Ramos (cell line): ENCODE measurements around the gene PTPMT1.

ENCODE experiments used
- in situ Hi-C: fragments of 300-500 bp; cut with MboI; formaldehyde crosslinking; loops from one replicate; pipeline ENCODE4 v1.14.3; 2022; ENCODE audit warnings: low sequenced_read_pairs; ENCODE audit not compliant: unreplicated experiment

Gene PTPMT1

DNA sequence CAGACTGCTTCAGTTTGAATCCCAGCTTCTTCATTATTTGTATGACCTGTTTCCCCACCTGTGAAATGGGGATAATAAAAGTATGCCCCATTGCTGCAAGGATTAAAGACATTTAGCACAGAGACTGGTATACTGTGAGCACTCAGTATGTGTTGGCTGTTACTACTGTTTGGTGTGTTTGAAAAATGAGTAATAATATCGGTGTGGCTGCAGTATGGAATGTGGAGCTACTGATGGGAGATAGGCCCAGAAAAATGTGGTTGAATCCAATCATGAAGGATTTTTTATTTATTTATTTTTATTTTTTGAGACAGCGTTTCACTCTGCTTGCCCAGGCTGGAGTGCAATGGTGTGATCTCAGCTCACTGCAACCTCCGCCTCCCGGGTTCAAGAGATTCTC is 37.9 kb downstream of the PTPMT1 start:
- in situ Hi-C loops = no loop called here

DNA sequence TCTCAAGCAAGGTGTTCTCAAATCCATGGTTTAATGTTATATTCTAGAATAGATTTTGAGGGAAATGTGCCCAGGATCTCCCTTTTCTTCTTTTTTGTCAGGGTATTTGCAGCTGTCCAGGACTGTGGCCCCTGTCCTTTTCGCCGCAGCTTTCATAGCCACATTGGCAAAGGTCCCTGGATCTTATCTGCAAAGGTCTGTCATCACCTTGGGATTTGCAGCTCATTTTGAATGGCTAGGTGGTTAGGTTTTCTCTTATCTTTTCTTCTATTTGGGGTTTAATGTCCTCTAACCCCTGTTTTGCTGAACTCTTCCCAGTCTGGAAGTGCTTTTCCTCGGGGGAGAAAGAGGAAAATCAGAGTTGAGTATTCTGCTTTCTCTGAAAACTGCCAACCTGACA is 40.5 kb downstream of the PTPMT1 start:
- in situ Hi-C loops = no loop called here

DNA sequence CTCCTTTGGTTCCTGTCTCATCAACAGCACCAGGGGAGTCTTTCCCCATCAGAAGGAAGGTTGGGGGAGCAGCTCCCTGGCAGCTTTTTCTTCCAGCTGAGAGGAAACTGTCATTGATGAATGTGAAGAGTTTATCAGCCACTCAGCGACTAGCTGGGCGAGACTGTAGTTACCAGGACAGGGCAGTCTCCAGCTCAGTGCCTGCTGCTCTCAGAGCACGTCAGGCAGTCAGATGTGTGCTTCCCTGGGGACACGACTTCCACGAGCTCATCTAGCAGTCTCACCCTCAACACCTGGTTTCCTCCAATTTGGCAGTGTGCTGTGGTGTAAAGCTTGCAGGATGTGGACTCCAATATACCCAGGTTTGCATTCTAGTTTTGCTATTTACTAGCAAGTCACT is 41.3 kb downstream of the PTPMT1 start:
- in situ Hi-C loops = no loop called here

DNA sequence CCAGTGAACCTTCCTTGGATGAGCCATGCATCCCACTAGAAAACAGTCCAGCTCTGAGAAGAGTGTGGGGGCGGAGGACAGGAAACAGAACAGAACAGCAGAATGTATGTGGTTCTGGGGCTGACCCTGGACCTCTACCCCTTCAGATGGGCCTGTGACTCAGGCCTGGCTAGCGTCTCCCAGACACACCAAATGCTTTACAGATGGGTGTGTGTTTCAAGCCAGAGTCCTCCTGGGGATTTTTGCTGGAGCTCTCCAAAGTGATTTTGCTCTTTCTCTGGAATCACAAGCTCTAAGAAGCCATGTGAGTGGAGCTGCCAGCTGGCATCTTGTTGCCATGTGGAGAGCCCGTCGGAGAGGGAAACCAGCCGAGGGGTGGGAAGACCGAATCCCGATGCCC is 42.0 kb downstream of the PTPMT1 start:
- in situ Hi-C loops = no loop called here

DNA sequence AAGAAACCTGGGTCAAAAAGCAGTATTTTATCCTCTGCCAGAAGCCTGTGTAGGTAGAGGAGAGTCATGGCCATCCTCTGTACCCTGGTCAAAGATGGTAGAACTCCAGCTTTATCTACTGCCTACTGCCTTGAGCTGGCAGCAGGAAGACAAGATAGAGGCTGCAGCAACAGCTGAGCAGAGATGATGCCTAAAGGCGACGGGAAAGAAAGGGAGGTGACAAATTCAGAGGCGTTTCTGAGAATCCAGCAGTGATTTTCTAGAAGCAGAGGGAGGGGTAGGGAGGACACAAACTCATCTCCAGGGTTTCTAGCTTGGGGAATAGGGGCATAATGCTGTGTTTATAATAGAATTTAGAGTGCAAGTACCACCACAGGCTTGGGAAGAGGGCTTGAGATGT is 44.3 kb downstream of the PTPMT1 start:
- in situ Hi-C loops = no loop called here

DNA sequence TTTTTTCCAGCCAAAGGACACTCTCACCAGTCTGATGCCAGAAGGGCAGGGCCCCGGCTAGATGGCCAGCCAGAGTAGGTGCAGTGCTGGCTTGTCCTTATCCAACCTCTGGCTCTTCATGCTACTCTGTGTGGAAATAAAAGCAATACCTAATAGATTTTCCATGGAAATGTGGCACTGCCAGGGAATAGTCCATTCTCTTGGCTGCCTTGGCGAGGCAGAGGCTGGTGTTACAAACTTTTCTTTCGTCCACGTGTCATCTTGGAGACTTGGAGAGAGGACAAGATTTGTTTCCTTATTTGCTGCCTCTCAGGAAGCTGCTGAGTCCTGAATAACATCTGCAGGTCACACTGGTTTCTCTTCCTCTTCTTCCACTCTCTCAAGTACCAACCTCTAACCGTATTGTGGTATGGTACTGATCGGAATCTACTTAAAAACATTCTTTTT is 46.0 kb downstream of the PTPMT1 start:
- in situ Hi-C loops = no loop called here

DNA sequence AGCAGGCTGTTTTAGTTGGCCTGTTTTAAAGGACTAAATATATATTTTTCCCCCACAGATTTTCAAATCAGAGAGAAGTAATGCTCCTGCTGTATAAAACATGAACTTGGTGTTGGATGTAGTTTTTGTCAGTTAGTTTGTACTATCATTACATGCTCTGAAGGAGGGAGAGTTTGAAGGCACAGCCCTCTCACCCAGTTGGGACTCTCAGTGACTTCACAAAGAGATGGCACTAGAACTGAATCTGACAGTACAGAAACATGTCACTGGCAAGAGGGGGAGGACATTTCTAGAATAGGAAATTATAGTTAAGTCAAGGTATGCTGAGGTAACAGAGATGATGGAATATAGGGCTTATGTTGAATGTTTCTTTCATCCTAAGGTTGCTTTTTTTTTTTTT is 49.9 kb downstream of the PTPMT1 start:
- in situ Hi-C loops = no loop called here

DNA sequence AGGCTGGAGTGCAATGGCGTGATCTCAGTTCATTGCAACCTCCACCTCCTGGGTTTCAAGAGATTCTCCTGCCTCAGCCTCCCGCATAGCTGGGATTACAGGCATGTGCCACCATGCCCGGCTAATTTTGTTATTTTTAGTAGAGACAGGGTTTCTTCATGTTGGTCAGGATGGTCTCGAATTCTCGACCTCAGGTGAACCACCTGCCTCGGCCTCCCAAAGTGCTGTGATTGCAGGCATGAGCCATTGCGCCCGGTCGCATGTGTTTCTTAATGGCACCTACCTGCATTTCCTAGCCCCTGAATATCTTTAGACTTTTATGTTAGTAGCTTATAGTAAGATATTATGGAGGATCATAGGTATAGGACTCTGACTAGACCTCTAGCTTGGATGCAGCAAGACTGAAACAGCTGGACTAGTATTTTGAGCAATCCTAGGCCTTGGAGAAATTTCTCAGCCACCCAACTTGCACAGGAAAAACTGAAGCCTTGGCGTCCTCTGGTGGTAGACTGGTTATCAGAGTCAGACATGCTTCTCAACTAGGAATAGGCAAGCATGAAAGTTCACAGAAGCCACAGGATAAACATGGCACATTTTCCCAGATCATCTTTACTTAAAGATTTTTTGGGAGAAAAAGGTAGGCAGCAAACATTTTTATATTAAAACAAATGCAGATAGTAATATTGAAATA is 51.5 kb downstream of the PTPMT1 start:
- in situ Hi-C loops = no loop called here

DNA sequence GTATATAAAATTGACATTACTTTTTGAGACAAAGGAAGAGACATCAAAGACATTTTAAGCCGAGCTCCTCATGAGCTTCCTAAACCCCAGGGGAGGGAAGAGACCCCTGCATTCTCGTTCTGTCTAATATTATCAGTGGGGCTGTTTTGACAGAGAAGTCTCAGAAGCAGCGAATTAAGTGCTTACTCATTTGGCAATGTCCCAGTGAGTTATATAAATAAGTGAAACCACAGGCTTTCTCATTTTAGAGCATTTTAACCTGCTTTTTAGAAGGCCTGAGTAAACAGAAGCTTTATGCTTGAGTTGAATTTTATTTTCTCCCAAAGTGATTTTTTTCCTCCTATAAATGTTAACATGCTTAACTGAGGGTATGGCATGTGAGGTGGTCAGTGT is 52.0 kb downstream of the PTPMT1 start:
- in situ Hi-C loops = no loop called here

DNA sequence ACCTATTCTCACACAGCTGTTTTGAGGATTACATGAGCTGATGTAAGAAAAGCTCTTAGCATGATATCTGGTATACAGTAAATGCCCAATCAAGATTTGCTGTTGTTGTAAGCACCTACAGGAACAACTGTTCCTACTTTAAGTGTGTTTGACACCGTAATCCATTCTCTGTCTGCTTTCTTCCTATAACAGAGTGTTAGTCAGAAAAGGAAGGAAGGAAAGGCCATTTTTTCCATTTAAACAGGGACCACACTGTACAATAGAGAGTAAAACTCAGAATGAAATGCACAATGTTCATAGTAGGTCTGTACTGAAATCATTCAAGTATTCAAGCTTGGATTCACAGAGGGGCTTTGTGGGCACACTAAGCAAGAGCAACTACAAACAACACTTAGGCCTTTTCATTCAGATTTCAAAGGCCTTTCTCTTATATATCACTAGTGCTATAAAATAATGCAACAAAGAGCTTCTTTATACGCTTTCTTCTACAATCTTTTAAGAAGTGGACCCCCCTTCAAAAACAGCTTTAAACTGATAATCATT is 55.5 kb downstream of the PTPMT1 start:
- in situ Hi-C loops = no loop called here
